NK-92 treated with Interleukin-12 subunit alpha and Interleukin-12 subunit beta, amount 100 ng/mL, for 24 hours (cell line): ENCODE measurements around the gene CHST8.

Experiments used
- DNase-seq: peaks from one replicate; lab custom pipeline; 2025; lab: John Stamatoyannopoulos, UW

The CHST8 gene

GRCh38 chr19:33715462-33715861 is 93.7 kb downstream of the CHST8 start:
- no peak for DNase-seq

GRCh38 chr19:33717878-33718277 is 96.1 kb downstream of the CHST8 start:
- DNase-seq = no peak

DNA sequence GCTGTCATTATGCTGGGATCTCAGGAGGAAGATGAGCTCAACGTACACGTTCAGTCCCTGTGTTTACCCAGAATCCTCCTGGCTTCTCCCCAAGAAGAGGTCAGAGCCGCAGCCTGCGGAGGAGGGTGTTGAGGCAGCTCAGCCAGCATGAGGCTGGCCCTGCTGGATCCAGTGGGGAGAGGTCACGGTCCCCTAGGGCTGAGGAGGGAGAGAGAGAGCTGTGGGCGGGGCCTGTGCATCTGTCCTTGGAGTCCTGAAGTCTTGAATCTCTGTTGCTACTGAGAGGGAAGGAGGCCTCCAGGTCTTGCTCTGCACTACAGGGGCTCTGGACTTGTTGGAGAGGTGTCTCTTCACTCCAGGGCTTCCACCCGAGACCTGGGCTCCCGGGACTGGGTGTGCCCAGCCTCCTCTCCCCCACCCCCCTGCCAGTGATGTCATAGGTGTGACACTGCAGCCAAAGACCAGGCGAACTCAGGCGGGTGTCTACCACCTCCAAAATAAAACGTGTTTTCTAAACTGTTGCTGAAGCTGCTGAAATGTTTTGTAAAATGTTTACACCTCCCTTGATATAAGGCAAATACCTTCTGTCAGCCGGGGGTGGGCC is 97.0 kb downstream of the CHST8 start:
- no peak for DNase-seq

GRCh38 chr19:33719366-33720154 is 97.8 kb downstream of the CHST8 start:
- no peak for DNase-seq

DNA sequence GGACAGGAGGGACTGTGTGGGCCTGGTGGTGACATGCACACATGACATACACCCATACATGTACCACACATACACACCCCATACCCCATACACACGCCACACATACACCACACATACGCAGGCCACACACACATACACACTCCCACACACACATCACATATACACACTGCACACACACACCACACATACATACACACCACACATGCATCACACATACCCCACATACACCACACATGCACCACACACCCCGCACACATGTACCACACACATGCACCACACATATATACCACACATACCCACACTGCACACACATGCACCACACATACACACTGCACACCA is 98.4 kb downstream of the CHST8 start:
- DNase-seq = no peak

GRCh38 chr19:33720691-33721682 is 99.2 kb downstream of the CHST8 start:
- DNase-seq = no peak

DNA sequence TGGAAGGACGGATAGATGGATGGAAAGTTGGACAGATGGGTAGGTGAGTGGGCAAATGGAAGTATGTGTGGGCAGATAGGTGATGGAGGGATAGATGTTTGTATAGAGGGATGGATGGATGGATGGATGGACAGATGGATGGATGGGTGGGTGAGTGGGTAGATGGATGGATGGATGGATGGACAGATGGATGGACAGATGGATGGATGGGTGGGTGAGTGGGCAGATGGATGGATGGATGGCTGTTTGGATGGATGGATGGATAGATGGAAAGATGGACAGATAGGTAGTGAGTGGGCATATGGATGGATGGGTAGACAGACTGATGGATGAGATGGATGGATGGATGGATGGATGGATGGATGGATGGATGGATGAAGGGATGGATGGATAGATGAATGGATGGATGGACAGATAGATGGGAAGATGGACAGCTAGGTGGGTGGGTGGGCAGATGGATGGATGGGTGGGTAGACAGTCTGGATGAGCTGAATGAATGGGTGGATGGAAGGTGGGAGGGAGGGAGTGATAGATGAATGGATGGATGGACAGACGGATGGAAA is 100.1 kb downstream of the CHST8 start:
- no peak for DNase-seq

GRCh38 chr19:33722456-33723239 is 100.9 kb downstream of the CHST8 start:
- DNase-seq = no peak

DNA sequence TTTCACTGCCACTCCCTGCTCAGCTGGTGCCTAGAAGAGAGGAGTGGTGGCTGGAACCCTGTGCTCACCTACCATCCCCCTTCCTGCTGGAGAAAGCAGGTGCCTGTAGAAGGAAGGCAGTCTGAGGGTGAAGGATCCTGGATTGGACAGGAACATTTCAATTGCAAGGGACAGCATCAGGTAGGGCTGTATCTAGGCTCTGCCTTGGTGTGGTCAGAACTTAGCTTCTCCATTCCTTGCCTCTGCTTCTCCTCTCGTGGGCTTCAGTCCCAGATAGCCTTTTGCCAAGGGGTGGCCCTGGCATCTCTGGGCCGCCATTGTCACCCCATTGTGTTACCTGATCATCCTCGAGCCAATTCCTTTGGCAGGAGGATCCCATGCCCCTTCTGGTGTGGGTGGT is 101.8 kb downstream of the CHST8 start:
- DNase-seq = no peak

- DNase-seq = no peak
These were observed 102.4 kb downstream of the CHST8 start for GRCh38 chr19:33724021-33724720.

DNA sequence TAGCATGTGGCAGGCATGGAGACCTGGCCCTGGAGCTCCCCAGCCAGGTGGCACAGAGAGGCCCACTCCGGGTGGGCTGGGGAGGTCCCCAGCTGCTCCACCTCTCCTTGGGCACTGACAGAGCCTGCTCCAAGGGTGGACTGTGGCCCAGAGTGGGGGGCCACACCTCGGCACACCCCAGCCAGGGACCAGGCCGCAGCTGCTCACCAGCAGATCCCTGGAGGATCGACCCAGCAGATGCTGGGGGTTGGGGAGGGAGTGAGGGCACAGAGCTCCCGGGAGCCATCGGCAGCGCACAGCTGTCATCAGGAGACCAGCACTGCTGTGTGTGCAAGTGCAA is 102.9 kb downstream of the CHST8 start:
- no peak for DNase-seq

DNA sequence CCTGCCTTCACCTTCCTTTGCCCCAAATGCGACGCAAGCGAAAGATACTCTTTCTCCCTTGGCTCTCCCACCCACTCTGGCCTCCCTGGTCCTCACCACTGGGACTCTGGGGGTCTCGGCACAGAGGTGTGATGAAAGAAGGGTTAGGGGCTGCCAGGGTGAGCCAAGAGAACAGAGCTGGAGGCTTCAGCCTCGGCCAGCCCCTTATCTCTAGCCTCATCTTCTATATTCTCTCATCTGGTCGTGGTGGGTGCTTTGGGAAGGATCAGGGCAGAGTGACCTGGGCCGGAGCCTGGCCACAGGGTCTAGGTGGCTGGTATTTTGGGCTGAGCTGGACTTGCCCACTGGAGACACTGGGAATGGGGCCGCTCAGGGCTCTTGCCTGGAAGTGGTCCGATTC is 103.8 kb downstream of the CHST8 start:
- DNase-seq = no peak

DNA sequence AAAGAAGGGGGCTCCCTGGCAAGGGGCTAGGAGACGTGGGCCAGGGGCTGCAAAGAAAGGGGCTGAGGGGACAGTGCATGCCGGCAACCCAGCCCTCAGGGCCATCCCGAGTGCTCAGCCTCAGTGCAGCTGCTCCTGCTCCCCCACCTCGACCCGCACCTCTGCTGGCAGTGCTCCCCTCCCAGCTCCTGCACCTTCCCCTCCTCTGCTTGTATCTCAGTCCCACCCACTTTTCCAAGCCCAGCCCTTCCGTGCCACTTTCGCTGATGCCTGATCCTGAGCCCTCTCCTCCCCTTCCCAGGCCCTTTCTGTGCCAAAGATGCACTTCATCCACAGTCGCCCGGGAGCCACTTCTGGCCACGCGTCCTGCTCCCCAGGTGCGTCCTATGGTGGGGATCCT is 105.0 kb downstream of the CHST8 start:
- no peak for DNase-seq

DNA sequence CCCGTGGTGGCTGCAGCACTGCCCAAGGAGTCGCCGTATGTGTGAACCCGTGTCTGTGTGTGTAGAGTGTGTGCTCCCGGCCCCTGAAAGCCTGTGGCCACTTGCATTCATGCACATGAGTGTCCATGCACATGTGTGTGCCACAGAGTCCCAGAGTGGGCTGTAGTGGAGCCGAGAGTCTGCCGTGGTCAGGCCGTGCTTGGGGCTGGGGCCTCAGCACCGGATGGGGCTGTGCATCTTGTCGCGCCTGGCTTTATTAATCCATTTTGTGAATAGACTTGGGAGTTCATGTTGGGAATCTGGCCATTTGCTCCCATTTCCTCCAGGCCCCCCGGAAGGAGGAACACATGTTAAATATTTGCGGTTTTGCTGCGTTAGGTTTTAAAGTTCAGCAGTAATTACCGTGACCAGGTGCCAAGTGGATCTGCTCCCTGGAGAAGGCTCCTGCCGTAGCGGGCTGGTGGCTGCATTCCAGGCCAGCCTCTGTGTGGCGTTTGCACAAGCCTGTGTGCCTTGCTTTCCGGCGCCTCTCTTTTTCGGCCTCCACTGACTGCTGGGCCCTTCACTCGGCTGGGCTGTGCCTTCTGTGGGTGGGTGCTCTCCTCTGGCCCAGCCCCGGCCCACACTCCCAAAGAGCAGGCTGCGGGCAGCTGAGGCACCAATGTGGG is 105.7 kb downstream of the CHST8 start:
- no peak for DNase-seq

DNA sequence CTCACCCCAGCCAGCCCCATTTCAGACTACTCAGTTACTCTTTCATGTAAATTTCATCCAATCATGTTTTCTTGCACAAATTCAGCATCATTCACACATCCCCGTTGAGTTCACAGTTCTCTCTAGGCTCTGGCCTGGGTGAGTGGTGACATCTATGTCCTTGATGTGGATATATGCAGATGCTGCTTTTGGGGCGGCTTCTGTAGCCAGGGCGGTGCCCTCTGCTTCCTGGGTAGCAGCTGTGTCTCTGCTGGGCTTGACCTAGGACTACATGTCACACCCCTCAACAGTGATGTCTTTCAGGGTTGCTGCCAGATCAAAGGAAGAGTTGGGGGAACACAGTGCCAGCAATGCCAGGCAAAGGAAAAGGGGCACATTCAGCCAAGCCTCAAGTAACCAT is 106.4 kb downstream of the CHST8 start:
- DNase-seq = no peak

DNA sequence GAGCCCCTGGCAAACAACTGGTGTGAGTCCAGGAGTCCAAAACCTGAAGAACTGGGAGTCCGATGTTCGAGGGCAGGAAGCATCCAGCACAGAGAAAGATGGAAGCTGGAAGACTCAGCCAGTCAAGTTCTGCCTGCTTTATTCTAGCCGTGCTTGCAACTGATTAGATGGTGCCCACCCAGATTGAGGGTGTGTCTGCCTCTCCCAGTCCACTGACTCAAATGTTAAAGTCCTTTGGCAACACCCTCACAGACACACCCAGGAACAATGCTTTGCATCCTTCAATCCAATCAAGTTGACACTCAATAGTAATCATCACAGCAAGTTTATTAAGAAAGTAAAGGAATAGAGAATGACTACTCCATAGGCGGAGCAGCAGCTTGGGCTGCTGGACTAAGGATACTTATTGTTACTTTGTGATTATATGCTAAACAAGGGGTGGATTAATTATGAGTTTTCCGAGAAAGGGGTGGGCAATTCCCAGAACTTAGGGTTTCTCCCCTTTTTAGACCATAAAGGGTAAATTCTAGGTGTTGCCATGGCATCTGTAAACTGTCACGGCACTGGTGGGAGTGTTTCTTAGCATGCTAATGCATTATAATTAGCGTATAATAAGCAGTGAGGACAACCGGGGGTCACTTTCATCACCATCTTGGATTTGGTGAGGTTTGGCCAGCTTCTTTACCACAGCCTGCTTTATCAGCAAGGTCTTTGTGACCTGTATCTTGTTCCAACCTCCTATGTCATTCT is 109.3 kb downstream of the CHST8 start:
- DNase-seq = no peak

DNA sequence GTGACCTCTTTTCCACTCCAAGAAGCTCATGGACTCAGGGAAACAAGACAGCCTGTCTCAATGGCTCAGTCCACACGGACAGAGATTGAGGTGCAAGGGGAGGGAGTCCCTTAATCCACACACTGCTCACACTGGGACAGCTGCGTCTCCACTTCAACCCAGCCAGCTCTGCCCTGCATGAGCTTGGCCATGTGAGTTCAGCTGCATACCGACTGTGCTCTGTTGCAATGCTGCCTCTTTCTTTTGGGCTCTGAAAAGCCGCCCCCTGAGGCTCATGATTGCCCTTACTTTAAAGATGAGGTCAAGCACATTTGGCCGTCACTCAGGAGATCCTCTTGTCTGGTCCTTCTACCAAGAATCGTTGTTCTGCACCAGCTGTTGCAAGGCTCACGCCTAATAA is 110.1 kb downstream of the CHST8 start:
- no peak for DNase-seq

DNA sequence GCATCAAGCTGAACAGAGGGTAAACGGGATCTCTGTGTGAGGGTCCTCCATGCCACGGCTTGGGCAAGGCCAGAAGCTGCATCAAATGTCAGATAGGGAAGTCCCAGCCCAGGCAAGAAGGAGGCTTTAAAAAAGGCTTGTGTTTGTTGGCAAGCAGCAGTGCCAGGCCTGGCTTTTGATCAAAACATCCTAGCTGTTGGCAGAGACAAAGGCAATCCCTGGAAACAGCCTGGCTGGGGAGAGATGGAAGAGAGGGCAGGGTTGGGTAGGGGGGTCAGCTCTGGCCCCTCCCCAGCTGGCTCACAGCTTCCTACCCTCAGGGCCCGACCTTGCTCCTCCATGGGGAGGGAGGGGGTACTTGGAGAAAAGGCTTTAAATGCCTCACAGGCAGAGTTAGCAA is 113.2 kb downstream of the CHST8 start:
- no peak for DNase-seq

- no peak for DNase-seq
These were observed 114.4 kb downstream of the CHST8 start for GRCh38 chr19:33736158-33736557.

- DNase-seq = no peak
These were observed 115.0 kb downstream of the CHST8 start for GRCh38 chr19:33736787-33737186.
